ENCODE data around the gene ALCAM. TPM values are rescaled to one million over a fixed set of nuclear protein-coding genes. Genes with fewer than 3 reads are reported as not detected.

ALCAM gene
- total RNA-seq, 2 experiments from 2014 or later, result 1.6 to 1.9 TPM

- DNase-seq, result no peak
- peaks cover 10% of the 10 kb centered on the region for H3K9me3 Mint-ChIP-seq
- no peak overlapping the region for H3K4me3 ChIP-seq (ENCODE audit: low read length)
- intact Hi-C loops (cut with DNase I, micrococcal nuclease), result no loop called here
- no peaks in the 10 kb centered on the region for H3K36me3 ChIP-seq (ENCODE audit: insufficient read depth, low read length)
- TF ChIP-seq CTCF (IDR thresholded peaks at IDR 0.05), result no peak
- no peak overlapping the region for H3K27ac Mint-ChIP-seq
- H3K27ac ChIP-seq (ENCODE audit: low read depth in 1 of 2, low read length in 2 of 2), result no peak overlapping the region
- ChIA-PET CTCF (interaction anchor here (1.5 kb wide), 1 partner anchor 10 kb away, joined by 4 read pairs; no protein-coding TSS in a partner anchor), POLR2A (no interaction called here)
- no peaks in the 10 kb centered on the region for H3K4me1 Mint-ChIP-seq (ENCODE audit: low read depth)
- no peaks in the 10 kb centered on the region for H3K27me3 ChIP-seq (ENCODE audit: control insufficient read depth in 1 of 2, insufficient read depth in 2 of 2, low read length in 2 of 2)
- no peak overlapping the region for H3K4me3 Mint-ChIP-seq
- no peaks in the 10 kb centered on the region for H3K27me3 Mint-ChIP-seq
- peaks cover 0 to 7% of the 10 kb centered on the region in 2 experiments for H3K9me3 ChIP-seq (ENCODE audit: control insufficient read depth in 1 of 2, insufficient read depth in 1 of 2, low read length in 2 of 2)
- H3K36me3 Mint-ChIP-seq (ENCODE audit: low read depth), result no peaks in the 10 kb centered on the region
- H3K4me1 ChIP-seq (ENCODE audit: insufficient read depth, low read length), result no peaks in the 10 kb centered on the region
- no peak for ATAC-seq (ENCODE audit: poor library complexity)
Observed at GRCh38 chr3:105493305-105493892, 126.7 kb downstream of the ALCAM start.

GRCh38 chr3:105495021-105495420, 128.3 kb downstream of the ALCAM start:
- no peak for DNase-seq
- Histone ChIP-seq H3K9me3 (ENCODE audit: control insufficient read depth in 1 of 2, insufficient read depth in 1 of 2, low read length in 2 of 2) (peaks cover 0 to 7% of the 10 kb centered on the region in 2 experiments), H3K27ac (ENCODE audit: low read depth in 1 of 2, low read length in 2 of 2) (no peak overlapping the region), H3K36me3 (ENCODE audit: insufficient read depth, low read length) (no peaks in the 10 kb centered on the region), H3K27me3 (ENCODE audit: control insufficient read depth in 1 of 2, insufficient read depth in 2 of 2, low read length in 2 of 2) (no peaks in the 10 kb centered on the region), H3K4me3 (ENCODE audit: low read length) (no peak overlapping the region), H3K4me1 (ENCODE audit: insufficient read depth, low read length) (no peaks in the 10 kb centered on the region)
- H3K27me3 Mint-ChIP-seq, result no peaks in the 10 kb centered on the region
- H3K27ac Mint-ChIP-seq, result no peak overlapping the region
- no peaks in the 10 kb centered on the region for H3K36me3 Mint-ChIP-seq (ENCODE audit: low read depth)
- CTCF ChIA-PET, result interaction anchor here (1.5 kb wide), 1 partner anchor 8 kb away, joined by 4 read pairs; no protein-coding TSS in a partner anchor
- H3K9me3 Mint-ChIP-seq, result peaks cover 7% of the 10 kb centered on the region
- no peak overlapping the region for H3K4me3 Mint-ChIP-seq
- intact Hi-C loops (cut with DNase I, micrococcal nuclease), result no loop called here
- no peak for ATAC-seq (ENCODE audit: poor library complexity)
- no peaks in the 10 kb centered on the region for H3K4me1 Mint-ChIP-seq (ENCODE audit: low read depth)
- POLR2A ChIA-PET, result no interaction called here
- TF ChIP-seq CTCF (IDR thresholded peaks at IDR 0.05), result no peak

GRCh38 chr3:105496343-105496742, 129.6 kb downstream of the ALCAM start:
- H3K27ac ChIP-seq (ENCODE audit: low read depth in 1 of 2, low read length in 2 of 2), result no peak overlapping the region
- TF ChIP-seq CTCF (IDR thresholded peaks at IDR 0.05), result no peak
- H3K9me3 ChIP-seq (ENCODE audit: control insufficient read depth in 1 of 2, insufficient read depth in 1 of 2, low read length in 2 of 2), result no peaks in the 10 kb centered on the region
- Mint-ChIP-seq H3K36me3 (ENCODE audit: low read depth) (no peaks in the 10 kb centered on the region), H3K27me3 (no peaks in the 10 kb centered on the region), H3K4me3 (no peak overlapping the region), H3K4me1 (ENCODE audit: low read depth) (no peaks in the 10 kb centered on the region), H3K27ac (no peak overlapping the region), H3K9me3 (peaks cover 5% of the 10 kb centered on the region)
- ChIA-PET POLR2A (no interaction called here), CTCF (no interaction called here)
- DNase-seq (no peak), ATAC-seq (ENCODE audit: poor library complexity) (no peak)
- H3K4me3 ChIP-seq (ENCODE audit: low read length), result no peak overlapping the region
- no peaks in the 10 kb centered on the region for H3K36me3 ChIP-seq (ENCODE audit: insufficient read depth, low read length)
- no peaks in the 10 kb centered on the region for H3K4me1 ChIP-seq (ENCODE audit: insufficient read depth, low read length)
- H3K27me3 ChIP-seq (ENCODE audit: control insufficient read depth in 1 of 2, insufficient read depth in 2 of 2, low read length in 2 of 2), result no peaks in the 10 kb centered on the region
- intact Hi-C loops (cut with DNase I, micrococcal nuclease), result no loop called here
